Natural killer cell (primary cell): Measurements from ENCODE around the gene KDM4F. TPM values are rescaled to one million over a fixed set of nuclear protein-coding genes. Genes with fewer than 3 reads are reported as not detected.
A peak's percentile ranks its signal among the peaks of the same experiment; 100 is the strongest.

Experiments used
- ATAC-seq, 3 donors: fragments of 150-1000 bp in 2 of 3; fragments of 200-7000 bp in 1 of 3; cut with Tn5 transposase; 1 replicate in 1 of 3; 2 replicates in 2 of 3; pipeline ENCODE4 v1.10.0; 2021; ENCODE audit warnings: mild to moderate bottlenecking in 2 of 3, moderate library complexity in 2 of 3
- DNase-seq, 2 donors: peaks; one replicate each; pipeline versions ENCODE4 v3.0.0 to v3.0.0-alpha.2; 2013 to 2021; ENCODE audit warnings: mixed read lengths in 1 of 2
- H3K27ac ChIP-seq: one replicate; pipeline ENCODE4 v1.5.1; 2013; ENCODE audit warnings: mild to moderate bottlenecking, low read length
- H3K27me3 ChIP-seq: one replicate; pipeline ENCODE4 v1.6.1; 2013; ENCODE audit warnings: low read length; ENCODE audit not compliant: control insufficient read depth, insufficient read depth
- H3K36me3 ChIP-seq: one replicate; pipeline ENCODE4 v1.6.1; 2013; ENCODE audit warnings: low read length; ENCODE audit not compliant: control insufficient read depth, insufficient read depth
- H3K4me1 ChIP-seq: one replicate; pipeline ENCODE4 v1.6.1; 2013; ENCODE audit warnings: low read length; ENCODE audit not compliant: control insufficient read depth, insufficient read depth
- H3K4me3 ChIP-seq: one replicate; pipeline ENCODE4 v1.5.1; 2013; ENCODE audit warnings: low read length
- H3K9me3 ChIP-seq: one replicate; pipeline ENCODE4 v1.6.1; 2013; ENCODE audit warnings: low read length; ENCODE audit not compliant: control insufficient read depth, insufficient read depth
- H3K27ac Mint-ChIP-seq, 2 donors: one replicate each; pipeline ENCODE4 v1.8.0; 2022; ENCODE audit warnings: mild to moderate bottlenecking in 2 of 2, mixed read lengths in 2 of 2, moderate library complexity in 1 of 2
- H3K27me3 Mint-ChIP-seq, 2 donors: one replicate each; pipeline ENCODE4 v1.8.0; 2022; ENCODE audit warnings: low read depth in 2 of 2, mixed read lengths in 2 of 2
- H3K36me3 Mint-ChIP-seq: one replicate; pipeline ENCODE4 v1.8.0; 2022; ENCODE audit warnings: mixed read lengths
- H3K4me1 Mint-ChIP-seq, 2 donors: one replicate each; pipeline ENCODE4 v1.8.0; 2022; ENCODE audit warnings: mixed read lengths in 2 of 2
- H3K4me3 Mint-ChIP-seq: one replicate; pipeline ENCODE4 v1.8.0; 2022; ENCODE audit warnings: mild to moderate bottlenecking, moderate library complexity, mixed read lengths
- H3K9me3 Mint-ChIP-seq, 2 donors: one replicate each; pipeline ENCODE4 v1.8.0; 2022; ENCODE audit warnings: mixed read lengths in 2 of 2
- CTCF ChIP-seq: fragments of 200-600 bp; IDR thresholded peaks from one replicate; pipeline ENCODE4 v1.8.0; 2022; ENCODE audit warnings: antibody characterized with exemption
- WGBS: methylation state at CpG from one replicate; pipeline ENCODE4 v1.1.7; 2013; ENCODE audit warnings: missing lambda C conversion rate; ENCODE audit not compliant: insufficient coverage; 5-methylcytosine and 5-hydroxymethylcytosine counted together
- intact Hi-C: fragments of 100-400 bp; cut with micrococcal nuclease; formaldehyde crosslinking; loops from one replicate; pipeline ENCODE4 v1.14.2; 2022
- total RNA-seq, 4 donors: library from RNA; stranded (reverse); fragments of 120-200 nt in 1 of 4; gene quantifications; one replicate each; pipeline versions ENCODE4 v1.2.3 to v1.2.4, GENCODE V29; 2013 to 2022

The KDM4F gene
- total RNA-seq, 3 donors from 2014 or later (not counting 1 experiment from before 2014, with no cell fraction given): not detected

GRCh38 chr11:95067039-95067840 is 18.0 kb downstream of the KDM4F start:
- H3K4me3 Mint-ChIP-seq: peak overlapping the region; percentile 99
- H3K9me3 Mint-ChIP-seq: no peaks in the 10 kb centered on the region
- Histone ChIP-seq H3K4me3 (peak overlapping the region; percentile 74), H3K27ac (peak overlapping the region; percentile 87), H3K36me3 (peaks cover 4% of the 10 kb centered on the region), H3K9me3 (no peaks in the 10 kb centered on the region), H3K4me1 (peaks cover 6% of the 10 kb centered on the region), H3K27me3 (no peaks in the 10 kb centered on the region)
- intact Hi-C loops: no loop called here
- TF ChIP-seq CTCF: no peak
- WGBS: under 1% methylated on average over 98 of the region's 98 CpGs
- H3K36me3 Mint-ChIP-seq: no peaks in the 10 kb centered on the region
- peak; percentile 67 to 86 for DNase-seq
- peaks cover 0 to 5% of the 10 kb centered on the region in 2 donors for H3K27me3 Mint-ChIP-seq
- H3K4me1 Mint-ChIP-seq: peaks cover 36 to 38% of the 10 kb centered on the region in 2 donors
- peak; percentile 72 to 82 (median 74) for ATAC-seq
- H3K27ac Mint-ChIP-seq: peak overlapping the region; percentile 97 to 99

GRCh38 chr11:95067841-95068219 is 18.6 kb downstream of the KDM4F start:
- H3K36me3 Mint-ChIP-seq: no peaks in the 10 kb centered on the region
- H3K4me3 Mint-ChIP-seq: peak overlapping the region; percentile 99
- H3K9me3 Mint-ChIP-seq: no peaks in the 10 kb centered on the region
- no peak for TF ChIP-seq CTCF
- WGBS: 0% methylated on average over 16 of the region's 16 CpGs
- Histone ChIP-seq H3K36me3 (peaks cover 4% of the 10 kb centered on the region), H3K27me3 (no peaks in the 10 kb centered on the region), H3K4me1 (peaks cover 6% of the 10 kb centered on the region), H3K27ac (peak overlapping the region; percentile 87), H3K4me3 (peak overlapping the region; percentile 74), H3K9me3 (no peaks in the 10 kb centered on the region)
- peaks cover 36 to 38% of the 10 kb centered on the region in 2 donors for H3K4me1 Mint-ChIP-seq
- ATAC-seq: no peak
- intact Hi-C loops: loop anchor here (1.0 to 2.0 kb wide), 4 partner anchors 85 to 723 kb away; partner anchors contain the start of genes CEP57, CWC15, KDM4D and SESN3
- no peaks in the 10 kb centered on the region for H3K27me3 Mint-ChIP-seq
- no peak for DNase-seq
- H3K27ac Mint-ChIP-seq: peak overlapping the region; percentile 97 to 99

- peaks cover 6% of the 10 kb centered on the region for H3K4me1 ChIP-seq
- Mint-ChIP-seq H3K9me3 (no peaks in the 10 kb centered on the region), H3K36me3 (no peaks in the 10 kb centered on the region), H3K27me3 (no peaks in the 10 kb centered on the region), H3K4me3 (peak overlapping the region; percentile 99), H3K4me1 (peaks cover 36 to 38% of the 10 kb centered on the region in 2 donors), H3K27ac (peak overlapping the region; percentile 97 to 99)
- no peaks in the 10 kb centered on the region for H3K27me3 ChIP-seq
- H3K36me3 ChIP-seq: peaks cover 4% of the 10 kb centered on the region
- H3K4me3 ChIP-seq: peak overlapping the region; percentile 74
- no peaks in the 10 kb centered on the region for H3K9me3 ChIP-seq
- H3K27ac ChIP-seq: peak overlapping the region; percentile 87
- peak; percentile 53 to 88 for DNase-seq
- TF ChIP-seq CTCF: no peak
- ATAC-seq: peak; percentile 68 to 82 (median 70)
- intact Hi-C loops: loop anchor here (1.0 to 2.0 kb wide), 4 partner anchors 85 to 722 kb away; partner anchors contain the start of genes CEP57, CWC15, KDM4D and SESN3
- WGBS: 0% methylated on average over 4 of the region's 5 CpGs
Observed at GRCh38 chr11:95068549-95068948, 19.3 kb downstream of the KDM4F start.
